Measurements from ENCODE around the gene IYD.

DNA sequence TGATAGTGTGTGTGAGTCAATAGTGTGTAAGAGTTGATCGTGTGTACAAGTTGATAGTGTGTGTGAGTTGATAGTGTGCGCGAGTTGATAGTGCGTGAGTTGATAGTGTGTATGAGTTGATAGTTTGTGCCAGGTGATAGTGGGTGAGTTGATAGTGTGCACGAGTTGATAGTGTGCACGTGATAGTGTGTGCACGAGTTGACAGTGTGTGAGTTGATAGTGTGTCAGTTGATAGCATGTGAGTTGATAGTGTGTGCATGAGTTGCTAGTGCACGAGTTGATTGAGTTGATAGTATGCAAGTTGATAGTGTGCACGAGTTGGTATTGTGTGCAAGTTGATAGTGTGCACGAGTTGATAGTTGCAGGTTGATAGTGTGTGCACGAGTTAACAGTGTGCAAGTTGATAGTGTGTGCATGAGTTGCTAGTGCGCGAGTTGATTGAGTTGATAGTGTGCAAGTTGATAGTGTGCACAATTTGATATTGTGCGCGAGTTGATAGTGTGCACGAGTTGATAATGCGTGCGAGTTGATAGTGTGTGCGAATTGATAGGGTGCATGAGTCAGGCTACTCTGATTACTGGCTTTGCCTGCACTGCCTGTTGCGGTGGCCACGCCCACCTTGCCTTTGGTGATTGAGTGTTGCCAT is 35.8 kb upstream of the IYD start:
- TF ChIP-seq, protein P1, sequence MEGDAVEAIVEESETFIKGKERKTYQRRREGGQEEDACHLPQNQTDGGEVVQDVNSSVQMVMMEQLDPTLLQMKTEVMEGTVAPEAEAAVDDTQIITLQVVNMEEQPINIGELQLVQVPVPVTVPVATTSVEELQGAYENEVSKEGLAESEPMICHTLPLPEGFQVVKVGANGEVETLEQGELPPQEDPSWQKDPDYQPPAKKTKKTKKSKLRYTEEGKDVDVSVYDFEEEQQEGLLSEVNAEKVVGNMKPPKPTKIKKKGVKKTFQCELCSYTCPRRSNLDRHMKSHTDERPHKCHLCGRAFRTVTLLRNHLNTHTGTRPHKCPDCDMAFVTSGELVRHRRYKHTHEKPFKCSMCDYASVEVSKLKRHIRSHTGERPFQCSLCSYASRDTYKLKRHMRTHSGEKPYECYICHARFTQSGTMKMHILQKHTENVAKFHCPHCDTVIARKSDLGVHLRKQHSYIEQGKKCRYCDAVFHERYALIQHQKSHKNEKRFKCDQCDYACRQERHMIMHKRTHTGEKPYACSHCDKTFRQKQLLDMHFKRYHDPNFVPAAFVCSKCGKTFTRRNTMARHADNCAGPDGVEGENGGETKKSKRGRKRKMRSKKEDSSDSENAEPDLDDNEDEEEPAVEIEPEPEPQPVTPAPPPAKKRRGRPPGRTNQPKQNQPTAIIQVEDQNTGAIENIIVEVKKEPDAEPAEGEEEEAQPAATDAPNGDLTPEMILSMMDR (conservative IDR thresholded peaks at IDR 0.05; ENCODE audit: low read length): no peak
- TF ChIP-seq EZH2phosphoT487 (IDR thresholded peaks at IDR 0.05; ENCODE audit: borderline replicate concordance): no peak

Data from Loucy (cell line).